Glomerular visceral epithelial cell (primary cell): ENCODE results near the gene FERMT3.

Source experiments
- DNase-seq: peaks from one replicate; pipeline ENCODE4 v3.0.0-alpha.2; 2016; ENCODE audit errors: extremely low spot score

Gene FERMT3

GRCh38 chr11:64263021-64263946 is 56.8 kb downstream of the FERMT3 start:
- peak; percentile 47 for DNase-seq

GRCh38 chr11:64263947-64264317 is 57.4 kb downstream of the FERMT3 start:
- DNase-seq = no peak

DNA sequence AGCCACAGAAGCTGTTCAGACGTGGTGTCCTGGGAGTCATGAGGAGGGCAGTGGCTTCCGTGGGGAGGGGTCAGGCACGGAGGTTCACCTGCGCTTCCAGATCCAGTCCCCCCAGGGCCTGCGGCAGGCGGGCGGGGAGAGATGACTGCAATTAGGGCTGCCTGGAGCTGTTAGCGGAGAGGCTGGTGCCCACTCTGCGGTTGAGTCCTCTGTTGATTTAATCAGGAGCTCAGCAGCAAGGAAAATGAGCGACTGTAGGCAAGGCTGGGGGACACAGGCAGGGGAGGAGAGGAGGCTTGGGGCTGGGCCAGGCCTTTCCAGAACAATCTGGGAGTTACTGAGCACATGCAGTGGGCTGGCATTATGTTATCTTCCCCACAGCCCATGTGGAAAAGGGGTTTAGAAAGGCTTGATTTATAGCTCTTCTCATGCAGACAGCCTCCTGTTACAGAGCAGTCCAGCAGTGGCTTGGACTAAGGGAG is 57.9 kb downstream of the FERMT3 start:
- DNase-seq = no peak

DNA sequence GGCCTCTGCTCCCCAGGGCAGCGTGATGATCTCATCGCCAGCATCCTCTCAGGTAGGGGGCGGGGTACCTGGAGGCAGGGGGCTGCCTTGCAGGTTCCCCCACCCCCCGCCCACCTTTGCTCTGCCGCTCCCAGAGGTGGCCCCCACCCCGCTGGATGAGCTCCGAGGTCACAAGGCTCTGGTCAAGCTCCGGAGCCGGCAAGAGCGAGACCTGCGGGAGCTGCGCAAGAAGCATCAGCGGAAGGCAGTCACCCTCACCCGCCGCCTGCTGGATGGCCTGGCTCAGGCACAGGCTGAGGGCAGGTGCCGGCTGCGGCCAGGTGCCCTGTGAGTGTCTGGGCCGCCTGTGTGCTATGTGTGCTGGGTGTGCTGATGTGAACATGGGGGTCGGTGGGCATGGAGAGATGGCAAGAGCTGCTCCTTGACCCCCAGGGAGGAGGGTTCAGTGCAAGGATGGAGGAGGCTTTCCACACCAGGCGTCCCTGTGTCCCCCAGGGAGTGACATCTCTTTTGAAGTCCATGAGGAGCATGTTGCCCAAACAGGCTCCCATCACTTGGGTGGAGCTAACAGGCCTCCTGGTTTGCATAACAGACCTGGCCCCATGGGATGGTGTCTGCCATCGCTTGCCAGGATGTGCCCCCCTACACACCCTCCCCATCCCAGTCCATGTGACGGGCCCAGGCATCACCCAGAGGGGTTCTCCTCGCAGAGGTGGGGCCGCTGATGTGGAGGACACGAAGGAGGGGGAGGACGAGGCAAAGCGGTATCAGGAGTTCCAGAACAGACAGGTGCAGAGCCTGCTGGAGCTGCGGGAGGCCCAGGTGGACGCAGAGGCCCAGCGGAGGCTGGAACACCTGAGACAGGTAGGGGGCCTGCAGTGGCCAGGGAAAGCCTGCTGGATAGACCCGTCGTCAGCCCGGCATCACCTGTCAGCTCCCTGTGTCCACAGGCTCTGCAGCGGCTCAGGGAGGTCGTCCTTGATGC is 58.9 kb downstream of the FERMT3 start:
- DNase-seq = no peak

GRCh38 chr11:64266339-64266738 is 59.8 kb downstream of the FERMT3 start:
- peak; percentile 30 for DNase-seq

GRCh38 chr11:64267207-64267945 is 60.9 kb downstream of the FERMT3 start:
- no peak for DNase-seq

GRCh38 chr11:64268025-64268892 is 61.7 kb downstream of the FERMT3 start:
- DNase-seq = peak; percentile 27

GRCh38 chr11:64268893-64269539 is 62.5 kb downstream of the FERMT3 start:
- DNase-seq = peak; percentile 59

GRCh38 chr11:64269540-64270220 is 63.2 kb downstream of the FERMT3 start:
- DNase-seq = peak; percentile 99
